Thyroid gland (tissue), 4 donors: ENCODE data around the gene IFIT2. TPM values are rescaled to one million over a fixed set of nuclear protein-coding genes. Genes with fewer than 3 reads are reported as not detected.

Experiments
- DNase-seq, 2 donors: peaks; one replicate each; pipeline ENCODE4 v3.0.0-alpha.2; 2019
- H3K27ac ChIP-seq, 3 donors: fragments of 200-600 bp; sonication (generic); 1 replicate in 2 of 3; 2 replicates in 1 of 3; pipeline ENCODE4 v1.5.1; 2016 to 2019; ENCODE audit warnings: mild to moderate bottlenecking in 1 of 3, moderate library complexity in 1 of 3
- H3K27me3 ChIP-seq: fragments of 200-600 bp; sonication (generic); one replicate; pipeline ENCODE4 v1.5.1; 2019
- H3K36me3 ChIP-seq, 2 donors: fragments of 200-600 bp; sonication (generic); one replicate each; pipeline ENCODE4 v1.5.1; 2016 to 2019
- H3K4me1 ChIP-seq, 2 donors: fragments of 200-600 bp; sonication (generic); one replicate each; pipeline ENCODE4 v1.5.1; 2017 to 2019
- H3K4me3 ChIP-seq, 3 donors: fragments of 200-600 bp; sonication (generic); replicated peaks in 1 of 3; 1 replicate in 2 of 3; 2 replicates in 1 of 3; pipeline ENCODE4 v1.5.1; 2016; ENCODE audit warnings: mild to moderate bottlenecking in 1 of 3
- H3K9me3 ChIP-seq: fragments of 200-600 bp; sonication (generic); one replicate; pipeline ENCODE4 v1.5.1; 2017
- POLR2A ChIP-seq, 2 donors: fragments of 450-650 bp; IDR thresholded peaks; one replicate each; pipeline ENCODE4 v1.6.1; 2017; ENCODE audit warnings: antibody characterized with exemption in 2 of 2, mild to moderate bottlenecking in 2 of 2, moderate library complexity in 1 of 2
- WGBS, 2 donors: methylation state at CpG; one replicate each; pipeline ENCODE4 v1.1.5; 2017; 5-methylcytosine and 5-hydroxymethylcytosine counted together
- intact Hi-C: fragments of 100-400 bp; cut with DNase I; formaldehyde crosslinking; loops from one replicate; pipeline ENCODE4 v1.15.1; 2023
- total RNA-seq, 4 donors: library from RNA; depleted of rRNA; stranded (reverse); fragments of >200 nt; gene quantifications; one replicate each; pipeline ENCODE4 v1.2.3, GENCODE V29; 2016
- TF ChIP-seq, protein P1 (sequence below), 6 experiments: fragments of 200-600 bp in 3 of 6; fragments of 450-650 bp in 3 of 6; sonication (generic) in 3 of 6; IDR thresholded peaks; one replicate each; pipeline ENCODE4 v1.5.1; 2016 to 2019; ENCODE audit warnings: antibody characterized with exemption in 6 of 6, mild to moderate bottlenecking in 2 of 6, inconsistent platforms in 1 of 6, moderate library complexity in 1 of 6

IFIT2 gene
- total RNA-seq, 4 donors from 2014 or later, result 3.4 to 5.4 (median 4.6) TPM

DNA sequence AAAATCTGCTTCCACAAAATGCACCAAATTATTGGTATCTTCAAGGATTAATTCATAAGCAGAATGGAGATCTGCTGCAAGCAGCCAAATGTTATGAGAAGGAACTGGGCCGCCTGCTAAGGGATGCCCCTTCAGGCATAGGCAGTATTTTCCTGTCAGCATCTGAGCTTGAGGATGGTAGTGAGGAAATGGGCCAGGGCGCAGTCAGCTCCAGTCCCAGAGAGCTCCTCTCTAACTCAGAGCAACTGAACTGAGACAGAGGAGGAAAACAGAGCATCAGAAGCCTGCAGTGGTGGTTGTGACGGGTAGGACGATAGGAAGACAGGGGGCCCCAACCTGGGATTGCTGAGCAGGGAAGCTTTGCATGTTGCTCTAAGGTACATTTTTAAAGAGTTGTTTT lies 38.0 kb downstream of the IFIT2 start:
- intact Hi-C loops, result no loop called here
- Histone ChIP-seq H3K27ac (no peak overlapping the region), H3K4me3 (no peak overlapping the region), H3K9me3 (no peaks in the 10 kb centered on the region), H3K27me3 (no peaks in the 10 kb centered on the region), H3K4me1 (no peaks in the 10 kb centered on the region), H3K36me3 (peaks cover 0 to 6% of the 10 kb centered on the region in 2 donors)
- 94 to 97% methylated on average over 3 to 4 of the region's 4 CpGs for WGBS, 2 donors
- no peak for DNase-seq
- TF ChIP-seq, protein P1, sequence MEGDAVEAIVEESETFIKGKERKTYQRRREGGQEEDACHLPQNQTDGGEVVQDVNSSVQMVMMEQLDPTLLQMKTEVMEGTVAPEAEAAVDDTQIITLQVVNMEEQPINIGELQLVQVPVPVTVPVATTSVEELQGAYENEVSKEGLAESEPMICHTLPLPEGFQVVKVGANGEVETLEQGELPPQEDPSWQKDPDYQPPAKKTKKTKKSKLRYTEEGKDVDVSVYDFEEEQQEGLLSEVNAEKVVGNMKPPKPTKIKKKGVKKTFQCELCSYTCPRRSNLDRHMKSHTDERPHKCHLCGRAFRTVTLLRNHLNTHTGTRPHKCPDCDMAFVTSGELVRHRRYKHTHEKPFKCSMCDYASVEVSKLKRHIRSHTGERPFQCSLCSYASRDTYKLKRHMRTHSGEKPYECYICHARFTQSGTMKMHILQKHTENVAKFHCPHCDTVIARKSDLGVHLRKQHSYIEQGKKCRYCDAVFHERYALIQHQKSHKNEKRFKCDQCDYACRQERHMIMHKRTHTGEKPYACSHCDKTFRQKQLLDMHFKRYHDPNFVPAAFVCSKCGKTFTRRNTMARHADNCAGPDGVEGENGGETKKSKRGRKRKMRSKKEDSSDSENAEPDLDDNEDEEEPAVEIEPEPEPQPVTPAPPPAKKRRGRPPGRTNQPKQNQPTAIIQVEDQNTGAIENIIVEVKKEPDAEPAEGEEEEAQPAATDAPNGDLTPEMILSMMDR (IDR thresholded peaks at IDR 0.05), result no peak
- no peak for TF ChIP-seq POLR2A (IDR thresholded peaks at IDR 0.05)

DNA sequence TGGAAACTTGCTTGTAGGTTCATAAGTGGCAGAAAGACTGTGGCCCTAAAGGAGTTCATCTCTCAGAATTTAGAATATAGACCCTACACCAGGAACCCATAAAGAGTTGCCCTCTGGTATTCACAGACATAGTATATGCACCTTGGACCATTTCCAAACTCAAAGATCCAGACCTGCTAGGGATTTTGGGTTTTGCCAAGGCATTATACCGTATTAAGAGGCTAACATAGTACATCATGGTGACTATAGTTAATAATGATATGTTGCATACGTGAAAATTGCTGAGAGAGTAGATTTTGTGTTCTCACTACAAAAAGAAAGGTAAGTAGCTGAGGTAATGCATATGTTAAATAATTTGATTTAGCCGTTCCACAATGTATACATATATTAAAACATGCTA lies 39.8 kb downstream of the IFIT2 start:
- intact Hi-C loops, result no loop called here
- no peak for DNase-seq
- H3K27ac ChIP-seq, result no peak overlapping the region
- H3K9me3 ChIP-seq, result no peaks in the 10 kb centered on the region
- H3K27me3 ChIP-seq, result no peaks in the 10 kb centered on the region
- H3K4me1 ChIP-seq, result peaks cover 0 to 6% of the 10 kb centered on the region in 2 donors
- no peak for TF ChIP-seq POLR2A (IDR thresholded peaks at IDR 0.05)
- TF ChIP-seq, protein P1 (IDR thresholded peaks at IDR 0.05), result no peak
- 93 to 94% methylated on average over 3 of the region's 3 CpGs for WGBS, 2 donors
- H3K36me3 ChIP-seq, result peaks cover 0 to 6% of the 10 kb centered on the region in 2 donors
- H3K4me3 ChIP-seq, result no peak overlapping the region

DNA sequence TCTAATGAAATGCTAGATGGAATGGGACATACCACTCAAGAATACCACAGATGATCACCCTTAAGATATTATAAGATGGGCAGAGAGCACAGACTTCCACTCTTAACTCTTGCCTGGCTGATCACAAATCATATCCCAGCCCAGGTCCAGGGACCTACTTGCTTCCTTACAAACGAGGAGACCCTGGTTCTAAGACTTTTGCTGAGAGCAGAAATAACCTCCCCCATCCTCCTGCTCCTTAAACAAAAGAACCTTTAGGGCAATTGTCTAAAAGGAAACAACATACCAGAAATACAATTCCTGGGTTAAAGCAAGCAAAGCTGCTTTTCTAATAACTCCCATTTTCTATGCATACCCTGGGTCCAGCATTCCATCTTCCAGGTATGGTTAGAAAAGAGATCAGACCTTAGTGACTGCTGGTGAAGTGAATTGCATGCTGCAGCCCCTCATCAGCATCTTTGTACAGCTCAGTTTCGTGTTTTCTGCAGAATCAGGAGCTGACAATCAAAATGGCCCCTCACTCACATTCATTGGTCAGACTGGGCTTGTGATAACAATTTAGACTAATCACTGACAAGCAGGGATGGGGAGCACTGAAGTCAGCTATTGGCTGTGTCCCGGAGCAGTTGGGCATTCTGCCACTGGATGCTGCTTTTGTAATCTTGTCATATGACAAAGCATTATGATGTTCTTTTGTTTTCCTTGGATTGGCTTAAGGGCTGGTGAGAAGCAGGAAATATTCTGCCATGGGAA lies 40.5 kb downstream of the IFIT2 start:
- WGBS, 2 donors, result 66 to 70% methylated on average over 3 of the region's 3 CpGs
- intact Hi-C loops, result no loop called here
- peaks cover 0 to 6% of the 10 kb centered on the region in 2 donors for H3K36me3 ChIP-seq
- H3K9me3 ChIP-seq, result no peaks in the 10 kb centered on the region
- H3K27me3 ChIP-seq, result no peaks in the 10 kb centered on the region
- no peak for TF ChIP-seq POLR2A (IDR thresholded peaks at IDR 0.05)
- TF ChIP-seq, protein P1 (IDR thresholded peaks at IDR 0.05), result no peak
- peaks cover 0 to 14% of the 10 kb centered on the region in 2 donors for H3K4me1 ChIP-seq
- no peak overlapping the region for H3K27ac ChIP-seq
- H3K4me3 ChIP-seq, result no peak overlapping the region
- DNase-seq, result peak; percentile 25 to 42

DNA sequence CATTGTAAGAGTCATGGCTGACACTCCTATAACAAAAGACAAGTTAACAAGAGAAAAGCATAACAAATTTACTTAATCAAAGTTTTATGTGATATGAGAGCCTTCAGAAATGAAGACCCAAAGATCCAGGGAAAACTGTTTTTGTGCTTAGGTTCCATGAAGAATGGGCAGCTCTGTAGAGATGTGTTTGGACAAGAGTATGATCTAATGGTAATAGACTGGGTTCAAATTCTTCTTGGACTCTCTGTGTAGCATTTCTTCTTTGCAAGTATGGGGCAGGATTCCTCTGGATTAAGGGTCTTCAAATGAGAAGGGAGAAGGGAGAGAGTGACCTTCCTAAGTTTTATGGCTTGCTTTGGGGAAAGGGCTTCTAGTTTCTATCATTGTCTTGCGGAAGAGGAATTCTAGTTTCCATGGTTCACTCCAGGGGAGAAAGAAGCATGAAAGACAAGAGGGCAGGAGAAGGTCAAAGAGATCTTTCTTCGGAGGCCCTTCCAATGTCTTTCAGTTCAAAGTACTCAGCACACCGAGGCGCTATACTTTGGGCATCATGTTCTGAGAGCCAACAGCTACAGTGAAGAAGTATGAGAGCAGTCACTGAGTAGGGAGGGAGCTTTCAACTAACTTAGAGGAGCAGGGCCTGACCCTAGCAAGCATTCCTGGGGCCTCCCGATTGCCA lies 41.4 kb downstream of the IFIT2 start:
- TF ChIP-seq, protein P1 (IDR thresholded peaks at IDR 0.05), result no peak
- TF ChIP-seq POLR2A (IDR thresholded peaks at IDR 0.05), result no peak
- H3K27ac ChIP-seq, result no peak overlapping the region
- WGBS, 2 donors, result 86 to 91% methylated on average over 5 of the region's 5 CpGs
- intact Hi-C loops, result no loop called here
- H3K27me3 ChIP-seq, result no peaks in the 10 kb centered on the region
- H3K4me3 ChIP-seq, result no peak overlapping the region
- H3K9me3 ChIP-seq, result no peaks in the 10 kb centered on the region
- peaks cover 0 to 6% of the 10 kb centered on the region in 2 donors for H3K36me3 ChIP-seq
- H3K4me1 ChIP-seq, result peaks cover 0 to 22% of the 10 kb centered on the region in 2 donors
- DNase-seq, result no peak

DNA sequence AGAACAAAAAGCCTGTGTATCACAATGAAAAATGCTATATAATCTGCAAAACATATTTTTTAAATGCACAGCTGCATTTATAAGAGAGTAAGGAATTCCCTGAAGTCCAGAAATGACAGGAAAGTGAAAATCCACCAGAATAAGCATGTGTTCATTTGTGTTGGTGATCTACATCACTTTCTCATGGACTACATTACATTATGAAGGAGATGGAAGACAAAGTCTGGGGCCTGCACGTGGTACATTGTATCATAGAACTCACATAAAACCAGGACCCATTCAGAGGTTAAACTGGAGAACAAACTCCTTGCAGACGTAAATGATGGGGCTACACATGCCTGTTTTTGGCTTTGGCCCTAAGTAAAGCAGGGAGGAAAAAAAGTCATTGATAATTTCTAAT lies 42.3 kb downstream of the IFIT2 start:
- H3K4me1 ChIP-seq, result peaks cover 0 to 23% of the 10 kb centered on the region in 2 donors
- no peak overlapping the region for H3K27ac ChIP-seq
- no peaks in the 10 kb centered on the region for H3K27me3 ChIP-seq
- no peak overlapping the region for H3K4me3 ChIP-seq
- 72 to 78% methylated on average over 2 of the region's 2 CpGs for WGBS, 2 donors
- DNase-seq, result no peak
- peaks cover 0 to 5% of the 10 kb centered on the region in 2 donors for H3K36me3 ChIP-seq
- H3K9me3 ChIP-seq, result no peaks in the 10 kb centered on the region
- TF ChIP-seq, protein P1 (IDR thresholded peaks at IDR 0.05), result no peak
- TF ChIP-seq POLR2A (IDR thresholded peaks at IDR 0.05), result no peak
- intact Hi-C loops, result no loop called here
